Mucosa of descending colon (tissue), 3 donors: ENCODE results near the gene KRTAP22-1. TPM values are rescaled to one million over a fixed set of nuclear protein-coding genes. Genes with fewer than 3 reads are reported as not detected.

ENCODE experiments used
- ATAC-seq: fragments of 200-7000 bp; cut with Tn5 transposase; one replicate; pipeline ENCODE4 v1.9.1; 2020; ENCODE audit warnings: mild to moderate bottlenecking, moderate library complexity
- DNase-seq, 3 donors: peaks; one replicate each; pipeline ENCODE4 v3.0.0-alpha.2; 2020
- H3K36me3 ChIP-seq: fragments of 200-600 bp; one replicate; pipeline ENCODE4 v1.8.0; 2021; ENCODE audit warnings: low read depth, mild to moderate bottlenecking
- H3K4me1 ChIP-seq: fragments of 200-600 bp; one replicate; pipeline ENCODE4 v1.8.0; 2021; ENCODE audit warnings: low read depth, mild to moderate bottlenecking
- H3K4me3 ChIP-seq: fragments of 200-600 bp; one replicate; pipeline ENCODE4 v1.8.0; 2021; ENCODE audit warnings: mild to moderate bottlenecking
- H3K9me3 ChIP-seq: fragments of 200-600 bp; one replicate; pipeline ENCODE4 v1.8.0; 2021; ENCODE audit warnings: mild to moderate bottlenecking
- intact Hi-C, 2 donors: fragments of 100-400 bp; cut with DNase I in 1 of 2; cut with micrococcal nuclease in 1 of 2; formaldehyde crosslinking; loops; one replicate each; pipeline versions ENCODE4 v1.11.0 to v1.11.1; 2022; cut with DNase I, micrococcal nuclease
- long read RNA-seq, 2 donors: library from polyadenylated mRNA; unstranded; transcript quantifications; one replicate each; pipeline ENCODE4 v2.0.0, GENCODE V29; 2019 to 2021
- total RNA-seq, 3 donors: library from RNA; stranded (reverse); fragmentation: NEBNext Ultra II Directional in 2 of 3; extraction: Animal tissue kit (Norgen Biotek cat#: 25700) in 2 of 3; gene quantifications; one replicate each; pipeline versions ENCODE4 v1.2.1 to v1.2.4, GENCODE V29; 2021 to 2023
- TF ChIP-seq, protein P1 (sequence below): fragments of 200-600 bp; IDR thresholded peaks from one replicate; pipeline ENCODE4 v1.8.0; 2022; ENCODE audit warnings: antibody characterized with exemption, mild to moderate bottlenecking
- donor health status: DM: no; HTN: no; CAD: no; lungs with moderate emphysema.
- donor health status: DM: no; HTN: no; CAD: no.
- donor health status: DM: no; HTN: yes; CAD: no.

KRTAP22-1 gene
- not detected for total RNA-seq
- long read RNA-seq, donor 1: 0 reads
- long read RNA-seq, donor 2: 0 reads

DNA sequence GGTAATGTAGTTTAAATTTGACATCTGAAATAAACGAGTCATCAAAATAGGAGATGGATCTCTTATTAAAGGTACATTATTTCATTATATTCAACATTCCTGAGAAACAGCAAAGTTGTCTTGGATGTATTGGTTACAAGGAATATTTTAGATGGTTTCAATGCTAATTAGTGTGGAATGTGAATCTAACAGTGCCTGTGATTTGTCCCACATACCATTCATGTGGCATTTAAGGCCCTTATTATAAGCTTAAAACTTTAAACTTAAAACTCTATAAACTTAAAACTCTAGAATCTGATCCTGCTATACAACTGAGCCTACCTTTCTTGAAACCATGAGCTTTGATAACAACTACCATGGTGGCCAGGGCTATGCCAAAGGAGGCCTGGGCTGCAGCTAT lies at the start of gene KRTAP22-1:
Gene KRTAP22-1, plus strand, starts transcription at position 301 of the 400 bp plus-strand sequence.
- Histone ChIP-seq H3K36me3 (no peaks in the 10 kb centered on the region), H3K4me1 (no peaks in the 10 kb centered on the region), H3K4me3 (no peak within 1 kb of the TSS), H3K9me3 (peaks cover 44% of the 10 kb centered on the region)
- TF ChIP-seq, protein P1, sequence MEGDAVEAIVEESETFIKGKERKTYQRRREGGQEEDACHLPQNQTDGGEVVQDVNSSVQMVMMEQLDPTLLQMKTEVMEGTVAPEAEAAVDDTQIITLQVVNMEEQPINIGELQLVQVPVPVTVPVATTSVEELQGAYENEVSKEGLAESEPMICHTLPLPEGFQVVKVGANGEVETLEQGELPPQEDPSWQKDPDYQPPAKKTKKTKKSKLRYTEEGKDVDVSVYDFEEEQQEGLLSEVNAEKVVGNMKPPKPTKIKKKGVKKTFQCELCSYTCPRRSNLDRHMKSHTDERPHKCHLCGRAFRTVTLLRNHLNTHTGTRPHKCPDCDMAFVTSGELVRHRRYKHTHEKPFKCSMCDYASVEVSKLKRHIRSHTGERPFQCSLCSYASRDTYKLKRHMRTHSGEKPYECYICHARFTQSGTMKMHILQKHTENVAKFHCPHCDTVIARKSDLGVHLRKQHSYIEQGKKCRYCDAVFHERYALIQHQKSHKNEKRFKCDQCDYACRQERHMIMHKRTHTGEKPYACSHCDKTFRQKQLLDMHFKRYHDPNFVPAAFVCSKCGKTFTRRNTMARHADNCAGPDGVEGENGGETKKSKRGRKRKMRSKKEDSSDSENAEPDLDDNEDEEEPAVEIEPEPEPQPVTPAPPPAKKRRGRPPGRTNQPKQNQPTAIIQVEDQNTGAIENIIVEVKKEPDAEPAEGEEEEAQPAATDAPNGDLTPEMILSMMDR: no peak
- no peak for ATAC-seq
- intact Hi-C loops: no loop called here
- DNase-seq: no peak

DNA sequence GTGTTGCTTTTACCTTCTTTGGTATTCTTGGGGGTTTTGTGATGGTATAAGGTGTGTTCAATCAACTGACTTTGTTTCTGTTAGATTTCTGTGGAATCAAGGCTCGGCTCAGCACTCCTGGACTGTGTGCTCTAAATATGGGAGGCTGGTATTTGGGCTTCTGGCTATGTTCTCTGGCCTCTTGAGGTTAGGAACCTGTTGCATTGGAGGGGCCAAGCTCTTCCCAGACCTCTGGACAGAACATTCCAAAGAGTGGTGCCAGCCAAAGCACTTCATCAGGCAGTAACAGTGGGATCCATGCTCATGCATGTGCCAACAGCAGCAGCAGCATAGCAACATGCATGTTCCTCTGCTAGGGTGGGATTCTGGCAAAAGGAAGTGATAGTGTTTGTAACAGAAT lies 48.1 kb upstream of the KRTAP22-1 start:
- H3K9me3 ChIP-seq: peaks cover 71% of the 10 kb centered on the region
- TF ChIP-seq, protein P1: no peak
- no peak for DNase-seq
- intact Hi-C loops: no loop called here
- H3K36me3 ChIP-seq: no peaks in the 10 kb centered on the region
- H3K4me3 ChIP-seq: no peak overlapping the region
- no peaks in the 10 kb centered on the region for H3K4me1 ChIP-seq
- no peak for ATAC-seq

DNA sequence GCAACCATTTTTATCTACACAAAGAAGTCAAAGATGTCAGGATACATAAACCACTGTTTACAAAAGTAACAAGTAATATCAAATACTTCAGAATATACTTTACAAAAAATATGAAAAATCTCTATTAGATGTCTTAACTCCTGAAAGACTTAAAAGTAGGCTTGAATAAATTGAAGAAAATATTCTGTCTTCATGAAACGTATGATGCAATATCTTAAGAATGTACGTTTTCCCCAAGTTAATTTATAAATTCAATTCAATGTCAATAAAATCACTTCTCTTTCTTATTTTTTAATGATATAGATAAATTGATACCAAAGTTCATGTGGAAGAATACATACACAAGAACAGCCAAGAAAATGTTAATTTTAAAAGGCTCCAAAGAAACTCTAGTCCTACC lies 45.8 kb upstream of the KRTAP22-1 start:
- H3K4me3 ChIP-seq: no peak overlapping the region
- no peaks in the 10 kb centered on the region for H3K36me3 ChIP-seq
- no peaks in the 10 kb centered on the region for H3K4me1 ChIP-seq
- intact Hi-C loops: no loop called here
- TF ChIP-seq, protein P1: no peak
- peaks cover 69% of the 10 kb centered on the region for H3K9me3 ChIP-seq
- ATAC-seq: no peak
- DNase-seq: no peak

DNA sequence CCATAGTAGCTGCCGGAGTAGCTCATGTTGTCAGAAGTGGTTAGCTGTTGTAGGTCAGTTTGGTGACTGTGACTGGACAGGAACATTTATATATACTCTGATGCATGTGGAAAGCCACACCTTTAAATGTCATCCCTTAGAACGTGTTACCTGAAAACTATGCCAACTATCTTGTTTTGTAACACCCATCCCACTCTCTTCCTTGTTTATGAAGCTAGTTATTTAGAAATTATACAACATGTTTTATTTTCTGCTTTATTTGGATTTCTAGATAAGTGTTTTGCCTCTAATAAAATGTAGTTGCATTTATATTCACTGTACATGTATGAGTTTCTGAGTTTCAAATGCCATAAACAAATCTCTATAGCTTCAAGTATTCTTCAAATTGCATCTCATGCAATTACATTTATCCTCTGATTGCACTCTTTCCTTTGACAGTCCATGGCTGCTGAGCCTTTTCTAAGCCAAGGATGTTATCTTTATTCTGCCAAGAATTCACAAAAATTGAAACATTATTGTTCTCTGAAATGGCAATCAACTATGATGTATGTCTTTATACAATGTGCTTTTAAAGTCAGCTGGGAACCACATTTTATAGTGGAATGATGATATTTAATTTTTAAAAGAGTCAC lies 39.5 kb upstream of the KRTAP22-1 start, which contains the start of gene KRTAP19-7:
Gene KRTAP19-7, minus strand, starts transcription at position 51 of the 632 bp plus-strand sequence. Its CDS starts 25 bp downstream, at position 26.
- H3K9me3 ChIP-seq: peaks cover 51% of the 10 kb centered on the region
- no peak for ATAC-seq
- no peak for DNase-seq
- H3K36me3 ChIP-seq: no peaks in the 10 kb centered on the region
- H3K4me1 ChIP-seq: no peaks in the 10 kb centered on the region
- no peak within 1 kb of the TSS for H3K4me3 ChIP-seq
- intact Hi-C loops: no loop called here
- TF ChIP-seq, protein P1: no peak

DNA sequence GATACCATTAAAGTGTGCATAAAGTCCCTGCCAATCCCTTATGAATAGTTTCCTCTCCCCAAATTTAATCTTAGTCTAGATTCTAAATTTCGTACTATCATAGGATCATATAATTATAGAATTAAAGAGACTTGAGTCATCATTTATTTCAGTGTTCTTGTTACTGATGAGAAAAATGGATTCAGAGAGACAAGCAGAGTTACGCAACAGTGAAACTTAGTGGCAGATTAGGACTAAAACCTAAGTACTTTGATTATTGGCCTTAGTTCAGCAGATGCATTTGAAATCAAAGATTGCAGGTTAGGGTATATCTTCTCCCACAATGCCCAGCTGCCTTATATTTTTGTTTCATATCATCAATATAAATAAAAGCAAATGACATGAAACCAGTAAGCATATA lies 38.9 kb upstream of the KRTAP22-1 start:
- intact Hi-C loops: no loop called here
- Histone ChIP-seq H3K9me3 (peaks cover 49% of the 10 kb centered on the region), H3K4me1 (no peaks in the 10 kb centered on the region), H3K36me3 (no peaks in the 10 kb centered on the region), H3K4me3 (no peak overlapping the region)
- TF ChIP-seq, protein P1: no peak
- ATAC-seq: no peak
- DNase-seq: no peak
